Activated T-helper 17 cell treated with anti-CD3 and anti-CD28 coated beads, Interleukin-2, amount 50 U/mL, for 72 hours (primary cell): ENCODE measurements around the gene TTC9. TPM values are rescaled to one million over a fixed set of nuclear protein-coding genes. Genes with fewer than 3 reads are reported as not detected.

ENCODE experiments used
- ATAC-seq: fragments of 150-1000 bp; cut with Tn5 transposase; replicated peaks from 2 replicates; pipeline ENCODE4 v1.10.0; 2021; ENCODE audit warnings: mild to moderate bottlenecking, moderate library complexity
- H3K27ac Mint-ChIP-seq: one replicate; pipeline ENCODE4 v1.8.0; 2022; ENCODE audit warnings: mixed read lengths
- H3K27me3 Mint-ChIP-seq: one replicate; pipeline ENCODE4 v1.8.0; 2022; ENCODE audit warnings: mixed read lengths
- H3K36me3 Mint-ChIP-seq: one replicate; pipeline ENCODE4 v1.8.0; 2022; ENCODE audit warnings: low read depth, mild to moderate bottlenecking, mixed read lengths
- H3K4me1 Mint-ChIP-seq: one replicate; pipeline ENCODE4 v1.8.0; 2022; ENCODE audit warnings: mixed read lengths
- H3K4me3 Mint-ChIP-seq: one replicate; pipeline ENCODE4 v1.8.0; 2022; ENCODE audit warnings: mild to moderate bottlenecking, mixed read lengths
- H3K9me3 Mint-ChIP-seq: one replicate; pipeline ENCODE4 v1.8.0; 2022; ENCODE audit warnings: mixed read lengths
- total RNA-seq, 2 donors: library from RNA; stranded (reverse); gene quantifications; one replicate each; pipeline ENCODE4 v1.2.3, GENCODE V29; 2022

TTC9 gene
- total RNA-seq, 2 donors from 2014 or later, result 4.7 to 8.0 TPM

- ATAC-seq, result no peak
- H3K9me3 Mint-ChIP-seq, result no peaks in the 10 kb centered on the region
Measured at GRCh38 chr14:70724944-70725343, 83.2 kb downstream of the TTC9 start.

More at GRCh38 chr14:70724944-70725343, 83.2 kb downstream of the TTC9 start:
- H3K27me3 Mint-ChIP-seq, result no peaks in the 10 kb centered on the region
- H3K4me1 Mint-ChIP-seq, result no peaks in the 10 kb centered on the region
- H3K27ac Mint-ChIP-seq, result no peak overlapping the region
- H3K36me3 Mint-ChIP-seq, result no peaks in the 10 kb centered on the region
- no peak overlapping the region for H3K4me3 Mint-ChIP-seq

Other genes with a start within 250 kb of the TTC9 start
- gene SYNJ2BP, start 224.8 kb upstream of the TTC9 start, total RNA-seq, result 1 to 10 TPM; 2.1 to 4.3 TPM
- gene ADAM21, start 189.7 kb upstream of the TTC9 start, total RNA-seq, result not detected
- gene ADAM20, start 106.9 kb upstream of the TTC9 start, total RNA-seq, result 1 to 10 TPM in 1 of 2 donors, under 1 TPM in 1; 0.65 to 2.9 TPM
- gene MED6, start 41.3 kb upstream of the TTC9 start, total RNA-seq, result 10 to 100 TPM; 61.9 to 67.1 TPM
- gene MAP3K9, start 167.6 kb downstream of the TTC9 start, total RNA-seq, result 10 to 100 TPM in 1 of 2 donors, 1 to 10 TPM in 1; 6.8 to 10.5 TPM